Left cardiac atrium (tissue), 4 donors: ENCODE data around the gene GPR153. TPM values are rescaled to one million over a fixed set of nuclear protein-coding genes. Genes with fewer than 3 reads are reported as not detected.

Experiments
- ATAC-seq, 2 donors: fragments of 200-7000 bp; cut with Tn5 transposase; one replicate each; pipeline ENCODE4 v1.9.1; 2020; ENCODE audit warnings: mild to moderate bottlenecking in 2 of 2, moderate library complexity in 2 of 2
- DNase-seq: peaks from one replicate; pipeline ENCODE4 v3.0.0-alpha.2; 2020
- intact Hi-C, 2 donors: fragments of 100-400 bp; cut with DNase I; formaldehyde crosslinking; loops; one replicate each; pipeline versions ENCODE4 v1.14.1 to v1.15.1; 2022 to 2023
- total RNA-seq, 2 donors: library from RNA; stranded (reverse); fragmentation: NEBNext Ultra II Directional; extraction: Animal tissue kit (Norgen Biotek cat#: 25700); gene quantifications; one replicate each; pipeline ENCODE4 v1.2.1, GENCODE V29; 2021
- donor health status: DM: no; HTN: yes; CAD: no.
- donor health status: DM: no; HTN: yes; CAD: no; lungs with severe emphysema.
- donor health status: DM: yes; HTN: yes; CAD: no.
- donor health status: Dilated cardiomyopathy.

Gene GPR153
- total RNA-seq, 2 donors from 2014 or later, result 9.7 to 10.5 TPM

DNA sequence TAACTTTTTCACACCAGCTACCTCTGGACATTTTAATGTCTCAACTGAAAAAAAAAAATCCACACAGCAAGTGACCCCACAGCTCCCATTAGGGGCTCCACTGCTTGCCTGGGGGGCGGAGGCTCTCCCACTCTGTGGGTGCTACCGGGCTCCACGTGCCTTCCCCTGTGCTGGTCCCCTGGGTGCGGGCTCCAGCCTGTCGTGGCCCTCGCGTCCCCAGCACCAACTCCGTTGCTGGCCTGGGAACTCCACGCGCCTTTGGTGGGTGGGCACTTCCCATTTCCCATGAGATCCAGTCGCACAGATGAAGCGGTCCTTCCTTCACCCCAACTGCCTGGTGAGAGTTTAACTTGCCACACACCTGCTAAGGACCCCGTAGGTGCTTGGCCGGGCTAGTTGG lies 27.1 kb upstream of the GPR153 start:
- intact Hi-C loops, result no loop called here
- DNase-seq, result no peak
- no peak for ATAC-seq

DNA sequence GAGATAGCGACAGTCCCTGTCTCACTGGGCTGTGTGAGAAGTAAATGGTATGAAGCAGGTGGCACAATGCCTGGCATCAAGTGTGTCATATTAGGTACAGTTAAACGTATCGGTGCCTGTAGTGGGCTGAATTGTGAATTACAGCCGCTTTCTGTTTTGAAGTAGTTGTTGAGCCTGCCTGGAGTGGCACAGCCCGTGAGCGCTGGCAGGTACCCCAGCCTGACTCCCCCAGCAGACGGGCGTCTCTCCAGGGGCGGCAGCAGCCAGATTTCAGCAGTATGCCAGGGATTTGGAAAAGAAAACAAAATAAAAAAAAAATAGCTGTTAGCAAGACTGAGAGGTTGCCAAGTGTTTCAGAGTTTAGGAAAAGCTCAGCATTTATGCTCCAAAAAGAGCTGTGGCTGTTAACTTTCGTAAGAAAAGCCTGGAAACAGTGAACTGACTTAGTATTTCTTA lies 26.6 kb upstream of the GPR153 start:
- intact Hi-C loops, result no loop called here
- ATAC-seq (peak; percentile 72), DNase-seq (peak; percentile 54)

DNA sequence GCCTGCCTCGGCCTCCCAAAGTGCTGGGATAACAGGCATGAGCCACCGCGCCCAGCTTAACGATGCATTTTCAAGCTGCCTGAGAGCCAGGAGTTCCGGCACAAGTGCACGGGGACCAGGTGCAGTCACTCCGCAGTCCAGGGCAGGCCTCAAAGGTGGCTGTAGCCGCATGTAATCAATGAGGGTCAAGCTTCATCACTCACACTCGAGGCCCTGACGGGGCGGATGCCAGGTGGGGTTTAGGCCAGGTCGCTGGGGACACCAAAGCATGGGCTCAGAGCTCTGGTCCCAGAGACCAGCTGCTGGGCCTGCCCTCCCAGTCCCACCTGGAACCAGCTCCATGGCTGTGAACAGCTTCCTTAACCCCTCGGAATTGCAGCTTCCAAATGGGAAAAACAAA lies 26.1 kb upstream of the GPR153 start:
- ATAC-seq, result no peak
- no peak for DNase-seq
- intact Hi-C loops, result no loop called here

DNA sequence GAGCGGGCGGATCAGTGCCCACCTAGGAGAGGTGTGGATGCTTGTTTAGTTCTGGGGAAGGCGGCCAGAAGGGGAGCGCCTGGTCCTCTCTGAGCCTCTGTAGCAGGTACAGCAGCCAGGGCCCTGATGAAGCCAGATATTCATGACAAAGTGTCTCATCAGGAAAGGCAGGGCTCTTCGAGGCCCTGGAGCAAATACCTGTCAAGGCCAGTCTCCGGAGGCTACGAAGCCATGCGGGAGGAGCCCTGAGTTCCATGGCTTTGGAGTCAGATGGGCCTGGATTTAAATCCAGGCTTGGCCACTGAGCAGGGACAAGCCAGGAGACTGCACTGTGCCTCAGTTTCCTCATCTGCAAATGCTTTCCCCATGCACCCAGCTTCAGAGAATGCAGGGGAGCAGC lies 25.4 kb upstream of the GPR153 start:
- no peak for DNase-seq
- intact Hi-C loops, result no loop called here

DNA sequence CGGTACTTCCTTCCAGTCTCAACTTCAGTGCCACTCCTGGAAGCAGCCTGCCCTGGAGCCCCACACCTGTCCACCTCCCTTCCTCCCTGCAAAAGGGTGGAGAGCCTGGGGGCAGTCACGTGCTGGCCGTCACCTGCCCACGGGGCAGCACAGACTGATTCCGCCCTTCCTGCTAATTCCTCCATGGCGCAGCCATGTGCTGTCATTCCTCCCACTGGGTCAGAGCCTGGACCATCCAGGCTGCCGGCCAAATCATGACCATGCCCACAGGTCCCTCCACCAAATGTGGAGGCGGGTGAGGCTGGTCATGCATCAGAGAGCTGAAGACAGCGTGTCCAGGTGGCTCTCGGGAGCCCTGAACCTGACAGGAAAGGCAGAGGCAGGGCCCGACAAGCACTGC lies 24.4 kb upstream of the GPR153 start:
- DNase-seq (no peak), ATAC-seq (no peak)
- intact Hi-C loops, result no loop called here

More for the DNA sequence above, 25.4 kb upstream of the GPR153 start:
- ATAC-seq, result no peak

DNA sequence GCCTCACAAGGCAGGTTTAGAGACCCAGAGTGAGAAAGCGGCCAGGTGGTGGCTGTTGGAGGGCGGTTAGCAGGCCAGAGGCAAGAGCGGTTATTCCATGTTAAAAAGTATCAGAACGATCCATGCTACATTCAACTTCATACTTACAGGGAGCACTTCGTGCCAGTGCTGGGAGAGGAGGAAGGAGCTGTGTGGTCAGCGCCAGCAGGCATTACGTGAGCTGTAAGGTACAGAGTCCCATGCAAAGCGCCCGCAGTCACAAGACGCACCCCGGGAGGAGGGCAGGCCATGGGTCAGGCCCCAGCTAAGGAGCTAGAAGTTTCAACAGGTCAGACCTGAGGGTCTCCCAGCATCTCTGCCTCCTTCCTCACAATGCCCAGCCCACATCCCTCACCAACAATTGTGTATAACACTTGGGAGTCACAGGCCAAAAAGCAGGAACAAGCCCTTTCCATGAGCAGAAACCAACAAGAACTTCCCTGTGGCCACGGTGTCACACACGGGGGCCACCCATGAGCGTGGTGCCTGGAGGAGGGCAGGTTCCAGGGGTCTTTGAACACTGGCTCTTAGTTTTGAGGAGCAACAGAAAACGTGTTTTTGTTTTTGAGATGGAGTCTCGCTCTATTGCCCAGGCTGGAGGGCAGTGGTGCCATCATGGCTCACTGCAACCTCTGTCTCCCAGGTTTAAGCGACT lies 21.8 kb upstream of the GPR153 start:
- intact Hi-C loops, result no loop called here
- no peak for DNase-seq
- no peak for ATAC-seq

DNA sequence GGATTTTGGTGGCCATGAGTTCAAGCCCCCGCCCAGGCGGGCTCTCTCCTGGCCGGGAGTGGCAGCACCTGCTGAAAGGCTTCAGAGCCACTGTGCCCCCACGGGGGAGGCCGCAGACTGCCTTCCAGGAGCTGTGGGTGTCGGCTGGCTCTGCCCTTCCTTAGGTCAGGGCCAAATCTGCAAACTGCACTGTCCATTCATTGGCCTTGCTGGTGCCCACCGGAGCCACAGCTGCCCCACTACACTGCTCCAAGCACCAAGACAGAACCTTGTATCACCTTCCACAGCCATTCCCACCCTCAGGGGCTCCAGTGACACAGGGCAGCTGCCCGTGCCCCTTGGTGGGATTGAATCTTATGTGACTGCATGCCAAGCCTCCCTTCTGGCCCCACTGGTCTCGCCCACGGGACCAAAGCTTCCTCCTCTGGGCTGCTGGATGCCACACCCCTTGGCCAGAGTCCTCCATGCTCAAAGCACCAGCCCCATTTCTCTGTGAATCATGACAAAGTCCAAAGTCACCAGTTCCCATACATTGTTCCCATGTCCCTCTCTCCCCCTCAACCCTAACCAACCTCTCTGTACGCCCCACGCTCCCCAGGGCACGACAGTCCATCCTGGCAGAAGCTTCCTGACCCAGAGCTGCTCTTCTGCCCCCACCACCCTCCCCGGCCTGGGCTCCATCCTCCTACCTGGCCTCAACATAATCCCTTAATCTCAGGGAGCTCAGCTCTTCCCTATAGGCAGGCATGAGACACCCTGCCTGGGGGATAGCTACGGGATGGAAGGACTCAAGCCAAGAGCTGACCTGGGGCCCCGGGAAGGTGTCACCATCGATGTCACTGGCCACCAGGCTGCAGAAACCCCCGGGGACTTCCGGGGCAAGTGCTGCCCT lies 20.9 kb upstream of the GPR153 start:
- DNase-seq (no peak), ATAC-seq (no peak)
- intact Hi-C loops, result no loop called here

DNA sequence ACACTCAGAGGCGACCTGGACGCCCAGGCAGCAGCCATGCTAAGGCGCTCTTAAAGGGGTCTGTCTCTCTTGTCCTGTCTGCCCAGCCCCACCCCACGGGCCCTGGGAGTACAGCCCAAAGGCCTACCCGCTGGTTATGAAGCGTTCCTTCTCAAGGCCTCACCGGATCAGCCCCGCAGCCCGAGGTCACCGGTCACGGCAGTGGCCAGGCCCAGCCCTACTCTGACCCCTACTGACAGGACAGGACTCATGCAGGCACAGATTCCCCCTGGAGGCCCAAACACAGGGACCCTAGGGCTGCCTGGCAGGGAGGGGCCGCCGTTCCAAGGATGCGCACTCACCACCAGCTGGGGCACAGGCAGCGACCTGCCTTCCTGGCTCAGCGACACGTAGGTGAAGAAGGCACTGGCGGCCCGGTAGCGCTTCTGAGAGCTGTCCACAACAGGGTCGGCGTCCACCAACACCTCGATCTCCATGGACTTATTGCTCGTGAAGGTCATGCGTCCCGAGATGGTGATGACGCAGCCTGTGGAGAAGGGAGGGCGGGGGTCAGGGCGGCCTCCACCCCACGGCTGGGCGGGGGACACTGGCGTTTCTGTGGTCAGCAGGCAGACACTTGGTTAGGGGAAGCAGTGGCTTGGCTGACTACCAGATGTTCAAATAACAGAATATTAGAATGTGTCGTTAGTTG lies 20.0 kb upstream of the GPR153 start:
- intact Hi-C loops, result no loop called here
- DNase-seq (no peak), ATAC-seq (peak in 1 of 2 donors; percentile 30)

DNA sequence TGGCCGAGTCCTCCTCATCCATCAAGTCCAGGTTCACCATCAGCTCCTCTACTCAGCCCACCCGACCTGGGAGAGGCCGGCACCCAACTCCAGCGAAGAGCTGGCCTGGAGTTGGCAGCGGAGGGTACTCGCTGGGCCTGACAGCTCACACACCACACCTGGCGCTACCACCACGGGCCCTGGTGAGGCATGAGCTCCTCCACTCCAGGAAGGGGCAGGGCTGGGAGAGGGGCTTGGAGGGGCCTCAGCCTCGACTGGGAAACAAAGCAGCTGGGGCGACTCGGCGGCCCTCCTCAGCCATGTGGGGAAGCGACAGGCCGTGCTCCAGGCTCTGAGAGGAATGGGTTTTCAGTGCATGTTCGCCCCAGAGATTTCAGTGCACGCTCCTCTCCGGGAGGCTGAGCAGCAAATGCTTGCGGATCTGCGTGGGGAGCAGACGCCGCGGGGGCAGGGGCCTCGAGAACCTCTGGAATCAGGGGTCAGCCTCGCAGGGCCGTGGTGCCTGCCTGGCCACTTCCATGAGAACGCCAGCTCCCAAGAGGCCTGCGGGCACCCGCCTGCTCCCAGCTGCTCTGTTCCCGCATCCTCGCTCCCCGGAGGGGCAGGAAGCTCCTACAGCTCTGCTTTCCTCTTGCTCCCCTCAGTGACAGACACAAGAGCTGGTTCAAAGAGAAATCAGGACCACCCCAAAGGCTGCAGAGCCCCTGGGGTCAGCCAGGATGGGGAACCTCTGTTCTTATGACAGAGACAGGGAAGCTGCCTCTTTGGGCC lies 18.9 kb upstream of the GPR153 start:
- intact Hi-C loops, result no loop called here
- ATAC-seq, result no peak
- DNase-seq, result no peak

DNA sequence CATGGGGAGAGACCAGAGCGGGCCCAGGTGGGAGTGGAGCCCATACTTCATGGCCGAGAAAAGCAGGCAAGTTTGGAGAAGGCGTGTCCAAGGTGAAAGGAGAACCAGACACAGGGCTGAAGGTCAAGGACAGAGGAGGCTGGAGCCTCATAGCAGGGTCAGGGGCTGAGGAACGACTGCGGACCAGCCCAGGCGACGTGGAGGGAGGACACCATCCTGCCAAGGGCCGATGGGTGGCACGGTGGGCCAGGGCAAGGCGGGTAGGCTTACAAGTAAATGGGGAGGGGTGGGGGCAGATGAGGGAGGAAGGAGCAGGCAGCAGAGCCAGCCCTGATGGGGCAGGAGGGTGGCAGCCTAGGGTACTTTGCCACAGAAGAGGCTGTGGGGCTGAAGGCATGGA lies 18.2 kb upstream of the GPR153 start:
- intact Hi-C loops, result no loop called here
- no peak for ATAC-seq
- DNase-seq, result no peak

DNA sequence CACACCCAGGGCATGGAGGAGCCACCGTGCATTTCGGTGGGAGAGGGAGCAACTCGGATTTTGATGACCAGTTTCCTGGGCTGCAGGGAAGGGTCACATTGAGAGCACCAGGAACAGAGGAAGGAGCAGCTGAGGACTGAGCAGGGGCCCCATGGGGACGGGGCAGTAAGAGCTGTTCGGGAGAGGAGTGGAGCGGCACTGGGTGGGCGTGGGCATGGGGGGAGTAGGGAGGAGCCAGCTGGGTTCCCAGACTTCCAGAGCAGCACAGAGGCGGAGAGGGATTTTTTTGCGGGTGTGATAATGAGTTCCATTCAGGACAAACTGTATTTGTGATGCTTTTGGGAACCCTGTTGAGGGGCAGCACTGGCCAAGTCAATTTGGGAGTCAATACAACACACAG lies 17.4 kb upstream of the GPR153 start:
- intact Hi-C loops, result no loop called here
- ATAC-seq (no peak), DNase-seq (no peak)

DNA sequence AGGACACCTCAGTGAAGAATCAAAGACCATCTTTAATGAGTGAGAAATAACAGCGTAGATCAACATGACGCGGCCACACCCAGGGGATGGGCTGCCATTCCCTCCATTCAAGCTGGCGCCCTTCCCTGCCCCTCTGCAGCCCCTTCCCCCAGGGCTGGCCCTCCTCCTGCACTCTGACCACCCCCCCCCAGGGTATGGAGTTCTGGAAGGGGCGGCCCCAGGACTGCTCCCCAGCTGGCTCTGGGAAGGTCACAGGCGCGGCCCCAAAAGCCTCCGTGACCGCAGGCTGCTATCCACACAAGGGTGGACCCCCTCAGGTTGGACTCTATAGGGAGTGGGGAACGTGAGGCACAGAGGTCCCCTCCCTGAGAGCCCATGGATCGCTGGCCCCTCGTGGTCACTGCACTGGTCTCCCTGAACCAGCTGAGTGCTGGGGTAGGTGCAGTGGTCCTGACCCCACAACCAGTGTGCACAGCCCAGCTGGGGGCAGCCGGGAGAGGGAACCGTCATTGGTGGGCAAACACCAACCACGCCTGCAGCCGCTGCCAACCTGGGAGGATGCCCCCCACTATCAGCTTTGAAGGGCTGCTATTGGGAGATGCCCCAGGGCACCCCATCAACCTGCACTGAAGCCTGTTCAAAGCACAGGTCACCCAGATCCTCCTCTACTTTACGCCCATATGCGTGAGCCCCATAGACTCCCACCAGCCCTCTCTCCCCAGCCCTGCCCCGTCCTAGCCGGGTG lies 16.1 kb upstream of the GPR153 start:
- ATAC-seq (no peak), DNase-seq (no peak)
- intact Hi-C loops, result no loop called here

DNA sequence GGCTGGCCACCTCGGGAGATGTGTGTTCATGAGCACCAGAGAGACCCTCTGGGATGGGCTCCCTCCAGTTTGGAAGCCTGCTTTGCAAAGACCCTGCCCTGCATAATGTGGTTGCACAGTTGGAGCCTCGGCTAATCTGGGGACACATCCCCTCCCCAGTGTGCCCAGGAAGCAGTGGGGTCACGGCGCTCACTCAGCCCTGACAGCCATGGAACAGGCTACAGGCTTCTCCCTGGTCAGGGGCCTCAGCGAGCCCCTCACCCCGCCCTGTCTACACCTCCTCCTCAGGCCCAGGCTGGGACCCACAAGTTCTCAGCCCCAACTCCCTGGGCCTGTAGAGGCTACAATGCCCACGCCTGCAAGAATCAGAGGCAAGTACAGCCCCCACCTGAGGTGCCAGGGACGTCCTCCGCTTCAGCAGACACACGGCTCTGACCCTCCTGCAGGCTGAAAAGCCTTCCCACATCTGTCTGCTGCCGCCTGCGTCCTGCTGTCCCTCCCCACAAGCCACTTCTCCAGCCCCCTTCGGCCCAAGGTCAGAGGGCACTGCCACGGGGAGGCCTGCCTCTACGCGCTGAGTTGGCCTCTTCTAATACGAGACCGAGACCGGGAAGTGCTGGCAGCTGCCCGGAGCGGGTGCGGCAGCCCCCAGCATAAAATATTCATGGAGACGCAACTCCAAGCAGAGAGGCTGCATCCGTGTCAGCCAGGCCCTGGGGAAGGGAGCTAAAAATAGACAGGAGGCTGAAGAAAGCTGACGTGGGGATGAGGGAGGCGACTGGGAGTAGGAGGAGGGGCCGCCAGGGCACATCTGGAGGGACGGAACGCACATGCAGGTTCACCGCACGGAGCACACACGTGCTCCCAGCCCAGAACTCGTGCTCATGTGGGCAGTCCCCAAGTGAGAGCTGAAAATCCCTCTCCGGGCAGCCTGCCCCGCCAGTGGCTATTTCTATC lies 15.2 kb upstream of the GPR153 start:
- peak; percentile 73 to 88 for ATAC-seq
- intact Hi-C loops, result no loop called here
- DNase-seq, result peak; percentile 66

DNA sequence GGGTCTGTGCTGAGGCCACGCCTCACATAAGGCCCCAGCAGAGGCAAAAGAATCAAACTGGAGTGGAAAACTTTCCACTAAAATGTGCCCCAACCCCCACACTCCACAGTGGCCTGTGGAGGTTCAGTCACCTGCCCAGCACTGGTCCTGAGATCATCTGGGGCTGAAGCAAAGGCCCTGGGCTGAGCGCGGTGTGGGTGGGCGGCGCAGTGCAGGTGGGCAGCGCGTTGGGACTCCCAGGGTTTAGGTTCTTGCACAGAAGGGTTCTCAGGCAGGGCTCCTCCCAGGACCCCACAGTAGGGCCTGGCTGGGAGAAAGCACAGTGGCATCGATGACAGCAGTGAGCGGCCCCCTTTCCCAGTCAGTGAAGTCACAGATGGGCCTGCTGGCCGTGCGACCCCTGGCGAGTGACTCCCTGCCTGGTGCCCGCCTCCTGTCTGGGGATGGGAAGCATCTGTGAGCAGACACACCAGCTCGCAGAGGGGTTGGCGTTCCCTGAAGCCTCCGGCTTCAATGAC lies 13.8 kb upstream of the GPR153 start:
- ATAC-seq, result no peak
- no peak for DNase-seq
- intact Hi-C loops, result no loop called here

DNA sequence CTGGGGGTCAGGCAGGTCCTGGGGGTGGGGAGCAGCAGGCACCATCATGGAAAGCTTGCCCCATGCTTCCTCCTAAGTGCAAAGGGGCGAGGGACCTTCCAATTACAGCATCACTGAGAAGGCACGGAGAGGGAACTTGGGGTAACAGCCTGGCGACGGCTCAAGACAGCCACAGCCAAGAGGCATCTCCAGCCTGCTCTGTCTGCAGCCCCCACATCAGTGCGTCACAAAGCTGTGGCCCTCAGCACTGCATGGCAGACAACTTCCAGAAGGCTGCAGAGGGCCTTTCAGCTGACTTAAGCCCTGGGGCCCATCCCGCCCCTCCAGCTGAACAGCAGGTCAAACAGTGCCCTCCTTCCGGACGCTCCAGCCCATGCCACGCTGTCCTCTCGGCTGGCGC lies 13.2 kb upstream of the GPR153 start:
- no peak for DNase-seq
- intact Hi-C loops, result no loop called here
- no peak for ATAC-seq

DNA sequence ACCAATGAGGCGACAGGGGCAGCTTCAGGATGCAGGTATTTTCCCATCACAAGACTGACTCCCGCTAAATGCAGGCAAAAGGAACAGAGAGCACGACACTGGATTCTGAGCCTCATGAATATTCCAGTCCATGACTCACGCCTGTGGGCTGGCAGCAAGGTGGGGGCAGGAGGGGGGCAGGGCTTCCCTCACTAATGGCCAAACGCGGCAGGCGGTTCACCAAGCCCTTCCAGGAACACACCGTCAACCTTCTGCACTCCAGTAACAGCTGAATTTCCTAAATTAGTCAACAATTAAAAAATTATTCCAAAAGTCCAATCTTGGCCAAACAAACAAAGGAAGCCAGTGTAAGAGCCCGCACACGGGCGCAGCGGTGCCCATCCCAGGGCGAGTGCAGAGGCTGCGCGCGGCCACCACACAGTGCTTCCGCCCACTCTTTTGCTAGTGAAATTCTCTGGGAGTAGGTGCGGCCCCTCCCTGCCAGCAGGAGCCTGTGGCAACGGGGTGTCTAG lies 12.5 kb upstream of the GPR153 start:
- DNase-seq, result no peak
- ATAC-seq, result no peak
- intact Hi-C loops, result no loop called here

DNA sequence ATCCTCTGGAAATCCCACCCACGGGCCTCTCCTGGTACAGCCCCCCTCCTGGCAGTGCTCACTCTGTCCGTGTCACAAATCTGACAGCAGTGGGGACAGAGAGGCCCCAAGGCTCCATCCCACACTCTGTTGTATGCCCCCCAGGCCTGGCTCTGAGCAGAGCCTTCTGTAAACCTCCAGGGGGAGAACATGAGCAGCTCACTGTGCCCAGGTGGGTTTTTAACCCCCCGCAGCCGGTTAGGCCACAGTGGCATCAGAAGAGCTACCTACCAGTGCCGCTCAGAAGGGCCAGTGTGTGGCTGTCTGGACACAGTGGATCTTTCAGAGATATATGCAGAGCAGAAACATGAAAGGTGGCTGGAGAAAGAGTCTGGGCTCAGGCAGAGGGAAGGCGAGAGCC lies 12.0 kb upstream of the GPR153 start:
- intact Hi-C loops, result no loop called here
- DNase-seq (no peak), ATAC-seq (no peak)
